HG03575 (cell line): Measurements from ENCODE around the gene CFAP90.

Experiments
- ATAC-seq: cut with Tn5 transposase; IDR thresholded peaks from one replicate; pipeline ENCODE4 v1.9.1; 2021; ENCODE audit not compliant: unreplicated experiment, insufficient number of reproducible peaks, low FRiP score; ENCODE audit errors: extremely low read depth

Gene CFAP90

GRCh38 chr5:7850395-7851239, at the start of gene CFAP90:
Gene CFAP90, minus strand, starts transcription at chr5:7851133. Its CDS starts 112 bp downstream, at chr5:7851021.
- ATAC-seq, result no peak

DNA sequence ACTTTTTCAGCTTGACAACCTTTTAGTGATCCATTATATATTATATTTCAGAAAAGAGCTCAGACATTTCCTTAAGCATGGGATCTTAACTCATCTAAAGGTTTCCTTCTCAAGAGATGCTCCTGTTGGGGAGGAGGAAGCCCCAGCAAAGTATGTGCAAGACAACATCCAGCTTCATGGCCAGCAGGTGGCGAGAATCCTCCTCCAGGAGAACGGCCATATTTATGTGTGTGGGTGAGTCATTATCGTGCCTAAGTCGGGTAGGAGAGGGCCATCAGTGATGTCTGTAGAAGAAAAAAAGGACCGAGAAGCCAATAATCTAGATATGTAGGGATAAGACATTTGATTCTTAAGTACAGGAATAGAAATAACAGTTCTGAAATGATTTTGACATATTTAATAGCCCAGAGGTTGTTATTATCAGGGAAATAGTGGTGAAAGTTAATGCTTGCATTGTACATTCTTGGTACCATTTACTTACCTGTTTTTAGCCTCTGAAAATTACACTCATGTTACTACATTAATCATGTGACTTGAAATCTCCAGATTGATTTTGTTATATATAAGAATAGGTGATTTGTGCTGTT, 46.2 kb upstream of the CFAP90 start:
- ATAC-seq, result no peak

- ATAC-seq, result peak; percentile 91
Observed at GRCh38 chr5:7894860-7895259, 43.9 kb upstream of the CFAP90 start.

DNA sequence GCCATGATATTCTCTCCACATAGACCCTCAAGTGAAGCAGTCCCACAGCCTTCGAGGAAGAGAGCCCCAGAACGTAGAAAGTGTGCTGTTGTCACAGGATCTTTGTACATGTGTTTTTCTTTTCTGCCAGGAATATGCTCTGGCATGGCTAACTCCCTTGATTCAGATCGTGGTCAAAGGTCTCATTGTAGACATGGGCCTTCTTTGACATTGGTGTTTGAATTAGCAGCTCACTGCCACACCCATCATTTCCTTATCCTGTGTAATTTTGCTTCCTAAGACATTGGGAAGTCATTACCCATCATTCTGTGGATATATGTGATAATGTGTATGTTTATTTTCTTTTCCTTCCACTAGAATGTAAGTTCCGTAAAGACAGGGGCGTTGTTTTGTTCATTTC, 43.5 kb upstream of the CFAP90 start:
- ATAC-seq, result no peak

DNA sequence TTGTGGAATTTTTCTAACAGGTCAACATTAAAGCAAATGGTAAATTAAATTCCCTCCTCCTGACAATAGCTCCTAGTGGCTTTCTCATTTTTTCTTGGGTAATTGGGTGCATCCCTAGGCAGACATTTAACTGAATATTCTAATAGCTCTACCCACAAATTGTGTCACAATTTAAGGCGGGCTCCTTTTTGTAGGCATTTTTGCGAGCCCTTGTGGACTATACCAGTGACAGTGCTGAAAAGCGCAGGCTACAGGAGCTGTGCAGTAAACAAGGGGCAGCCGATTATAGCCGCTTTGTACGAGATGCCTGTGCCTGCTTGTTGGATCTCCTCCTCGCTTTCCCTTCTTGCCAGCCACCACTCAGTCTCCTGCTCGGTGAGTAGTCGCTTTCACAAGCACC, 38.0 kb upstream of the CFAP90 start:
- no peak for ATAC-seq

GRCh38 chr5:7886849-7887475, 36.0 kb upstream of the CFAP90 start:
- peak; percentile 69 for ATAC-seq

- no peak for ATAC-seq
Observed at GRCh38 chr5:7884491-7885267, 33.7 kb upstream of the CFAP90 start.

DNA sequence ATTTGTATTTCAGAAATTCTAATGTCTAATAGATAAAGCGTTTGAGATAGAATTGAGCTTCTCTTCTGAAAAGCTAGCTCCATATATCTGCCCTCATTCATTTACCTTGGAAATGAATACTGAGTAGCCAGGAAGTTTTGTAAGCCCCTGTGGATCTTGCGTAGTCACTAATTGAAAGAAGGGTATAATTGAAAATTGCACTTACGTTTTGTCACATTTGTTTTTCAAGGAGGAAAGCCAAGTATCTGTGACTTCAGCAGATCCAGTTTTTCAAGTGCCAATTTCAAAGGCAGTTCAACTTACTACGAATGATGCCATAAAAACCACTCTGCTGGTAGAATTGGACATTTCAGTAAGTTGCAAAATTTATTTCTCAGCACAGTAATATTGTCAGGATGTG, 32.0 kb upstream of the CFAP90 start:
- ATAC-seq, result no peak

GRCh38 chr5:7881816-7882215, 30.9 kb upstream of the CFAP90 start:
- ATAC-seq, result no peak

DNA sequence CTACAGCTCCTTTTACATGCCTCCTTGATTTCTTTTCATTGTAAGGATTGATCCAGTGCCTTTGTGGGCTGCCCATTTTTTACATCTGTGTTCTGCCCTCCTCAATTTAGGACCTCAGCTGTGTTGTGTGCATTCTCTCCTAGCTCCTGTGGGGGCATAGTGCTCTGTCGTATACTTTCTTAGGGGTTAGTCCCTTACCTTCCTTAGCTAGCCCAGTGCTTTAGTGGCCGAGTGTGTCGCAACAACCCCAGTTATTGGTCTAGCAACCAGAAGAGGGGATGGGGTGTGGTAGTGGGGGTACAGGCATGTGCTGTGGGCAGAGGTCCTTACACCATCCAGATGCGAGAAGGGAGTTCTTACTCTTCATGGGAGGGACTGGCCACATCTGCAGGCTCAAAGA, 30.2 kb upstream of the CFAP90 start:
- no peak for ATAC-seq

GRCh38 chr5:7878381-7878873, 27.5 kb upstream of the CFAP90 start:
- ATAC-seq, result peak; percentile 98

DNA sequence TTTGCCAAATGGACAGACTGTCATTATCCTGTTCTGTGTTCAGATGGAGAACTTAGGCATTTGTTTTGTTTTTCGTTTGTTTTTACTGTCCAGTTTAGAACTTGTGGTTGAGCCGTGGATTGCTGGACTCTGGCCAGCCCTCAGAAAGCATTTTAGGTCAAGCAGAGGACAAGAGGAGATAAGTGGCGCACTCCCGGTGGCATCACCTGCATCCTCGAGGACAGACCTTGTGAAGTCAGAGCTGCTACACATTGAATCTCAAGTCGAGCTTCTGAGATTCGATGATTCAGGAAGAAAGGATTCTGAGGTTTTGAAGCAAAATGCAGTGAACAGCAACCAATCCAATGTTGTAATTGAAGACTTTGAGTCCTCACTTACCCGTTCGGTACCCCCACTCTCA, 26.9 kb upstream of the CFAP90 start:
- no peak for ATAC-seq

GRCh38 chr5:7876867-7877266, 25.9 kb upstream of the CFAP90 start:
- no peak for ATAC-seq

DNA sequence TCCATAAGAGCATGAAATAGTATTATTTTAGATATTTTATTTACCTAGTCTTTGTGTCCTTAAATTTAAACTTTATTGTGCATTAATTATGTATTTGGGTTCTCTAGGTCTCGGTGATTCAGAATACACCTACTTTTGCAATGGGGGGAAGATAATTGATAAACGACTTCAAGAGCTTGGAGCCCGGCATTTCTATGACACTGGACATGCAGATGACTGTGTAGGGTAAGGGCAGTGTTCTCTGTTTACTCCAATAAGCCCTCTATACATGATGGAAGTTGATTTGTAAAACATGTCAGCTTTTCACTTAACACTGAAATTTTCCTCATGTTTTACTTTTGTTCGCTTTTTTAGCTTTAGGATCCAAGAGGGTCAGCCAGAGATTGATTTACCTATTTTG, 24.2 kb upstream of the CFAP90 start:
- ATAC-seq, result no peak

- ATAC-seq, result no peak
Observed at GRCh38 chr5:7874639-7875038, 23.7 kb upstream of the CFAP90 start.

- ATAC-seq, result no peak
Observed at GRCh38 chr5:7873216-7873615, 22.3 kb upstream of the CFAP90 start.

GRCh38 chr5:7872517-7873130, 21.7 kb upstream of the CFAP90 start:
- ATAC-seq, result no peak

DNA sequence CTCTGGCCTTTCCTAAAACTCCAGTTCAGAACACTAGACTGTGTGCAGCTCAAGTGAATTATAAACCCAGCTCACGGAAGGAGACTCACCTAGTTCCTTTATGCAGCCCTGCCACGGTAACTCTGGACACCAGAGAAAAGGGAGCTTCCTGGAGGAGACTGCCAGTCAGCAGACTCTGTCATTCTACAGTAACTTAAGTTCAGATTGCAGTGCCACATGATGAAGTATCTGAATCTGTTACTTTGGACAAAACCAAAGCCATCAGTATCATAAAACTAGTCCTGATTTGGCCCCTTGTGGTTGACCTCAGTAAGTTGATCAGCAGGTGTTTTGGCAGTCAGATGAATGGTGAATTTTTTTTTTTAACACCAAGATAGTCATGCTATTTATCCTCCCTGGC, 20.7 kb upstream of the CFAP90 start:
- peak; percentile 22 for ATAC-seq
